ENCODE measurements around the gene ZNF319.
A peak's percentile ranks its signal among the peaks of the same experiment; 100 is the strongest.

ZNF319 gene

GRCh38 chr16:57993897-57994296 lies 6.6 kb downstream of the ZNF319 start:
- H3K4me3 ChIP-seq (ENCODE audit: low read length), result no peak overlapping the region
- H3K36me3 ChIP-seq (ENCODE audit: insufficient read depth, low read length), result peaks cover 36% of the 10 kb centered on the region
- peaks cover 2% of the 10 kb centered on the region for H3K27me3 ChIP-seq (ENCODE audit: insufficient read depth, low read length)
- H2AFZ ChIP-seq (ENCODE audit: low read depth, low read length), result no peak overlapping the region
- H3K9me3 ChIP-seq (ENCODE audit: low read length), result no peaks in the 10 kb centered on the region
- H3K4me1 ChIP-seq (ENCODE audit: insufficient read depth, low read length), result peaks cover 3% of the 10 kb centered on the region

DNA sequence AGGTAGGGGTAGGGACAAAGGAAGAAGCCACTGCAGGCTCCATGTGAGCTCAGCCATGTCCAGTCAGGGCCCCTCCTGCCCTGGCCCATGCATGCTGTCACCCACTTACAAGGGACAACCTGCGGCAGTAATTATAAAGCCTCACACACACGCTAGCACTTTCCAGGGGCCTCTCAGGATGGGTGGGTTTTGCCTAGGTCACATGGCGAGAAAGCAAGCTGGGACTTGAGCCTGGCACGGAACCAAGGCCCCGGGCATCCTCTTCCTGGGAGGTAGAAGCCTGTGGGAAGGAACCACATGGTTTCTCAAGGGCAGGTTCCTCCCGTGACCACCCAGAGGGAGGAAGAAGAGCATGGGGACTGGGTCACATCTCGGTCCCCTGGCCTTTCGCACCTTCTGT lies 7.0 kb downstream of the ZNF319 start:
- no peaks in the 10 kb centered on the region for H3K4me1 ChIP-seq (ENCODE audit: insufficient read depth, low read length)
- peaks cover 7% of the 10 kb centered on the region for H3K27me3 ChIP-seq (ENCODE audit: insufficient read depth, low read length)
- H3K9me3 ChIP-seq (ENCODE audit: low read length), result no peaks in the 10 kb centered on the region
- no peak overlapping the region for H2AFZ ChIP-seq (ENCODE audit: low read depth, low read length)
- peaks cover 36% of the 10 kb centered on the region for H3K36me3 ChIP-seq (ENCODE audit: insufficient read depth, low read length)
- H3K4me3 ChIP-seq (ENCODE audit: low read length), result no peak overlapping the region

DNA sequence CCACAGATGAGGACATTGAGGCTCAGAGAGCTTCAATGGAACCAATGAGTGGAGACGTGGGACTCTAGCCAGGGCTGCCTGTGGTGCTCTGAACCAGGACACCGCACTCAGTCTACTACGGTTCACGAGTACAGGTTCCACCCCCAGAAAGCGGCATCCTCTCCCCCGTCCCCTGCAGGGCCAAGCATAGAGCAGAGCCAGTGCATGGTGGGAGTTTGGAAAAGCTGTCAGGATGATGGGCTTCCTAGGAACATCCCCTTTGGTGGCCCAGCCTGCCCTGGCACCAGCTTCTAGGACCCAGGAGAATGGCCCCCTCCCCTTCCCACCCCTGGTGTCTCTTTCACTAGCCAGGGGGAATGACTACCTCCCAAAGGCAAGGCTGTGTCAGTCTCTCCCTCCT lies 8.4 kb downstream of the ZNF319 start:
- peaks cover 26% of the 10 kb centered on the region for H3K36me3 ChIP-seq (ENCODE audit: insufficient read depth, low read length)
- H3K9me3 ChIP-seq (ENCODE audit: low read length), result no peaks in the 10 kb centered on the region
- H3K27me3 ChIP-seq (ENCODE audit: insufficient read depth, low read length), result peaks cover 18% of the 10 kb centered on the region
- no peaks in the 10 kb centered on the region for H3K4me1 ChIP-seq (ENCODE audit: insufficient read depth, low read length)
- no peak overlapping the region for H3K4me3 ChIP-seq (ENCODE audit: low read length)
- H2AFZ ChIP-seq (ENCODE audit: low read depth, low read length), result no peak overlapping the region

GRCh38 chr16:57991551-57992059 lies 8.9 kb downstream of the ZNF319 start:
- Histone ChIP-seq H3K27me3 (ENCODE audit: insufficient read depth, low read length) (peaks cover 19% of the 10 kb centered on the region), H2AFZ (ENCODE audit: low read depth, low read length) (no peak overlapping the region), H3K9me3 (ENCODE audit: low read length) (no peaks in the 10 kb centered on the region), H3K4me3 (ENCODE audit: low read length) (no peak overlapping the region), H3K4me1 (ENCODE audit: insufficient read depth, low read length) (no peaks in the 10 kb centered on the region), H3K36me3 (ENCODE audit: insufficient read depth, low read length) (peaks cover 21% of the 10 kb centered on the region)

GRCh38 chr16:57988929-57989328 lies 11.5 kb downstream of the ZNF319 start:
- Histone ChIP-seq H2AFZ (ENCODE audit: low read depth, low read length) (no peak overlapping the region), H3K36me3 (ENCODE audit: insufficient read depth, low read length) (no peaks in the 10 kb centered on the region), H3K4me3 (ENCODE audit: low read length) (no peak overlapping the region), H3K4me1 (ENCODE audit: insufficient read depth, low read length) (peaks cover 7% of the 10 kb centered on the region), H3K9me3 (ENCODE audit: low read length) (no peaks in the 10 kb centered on the region), H3K27me3 (ENCODE audit: insufficient read depth, low read length) (peaks cover 41% of the 10 kb centered on the region)

DNA sequence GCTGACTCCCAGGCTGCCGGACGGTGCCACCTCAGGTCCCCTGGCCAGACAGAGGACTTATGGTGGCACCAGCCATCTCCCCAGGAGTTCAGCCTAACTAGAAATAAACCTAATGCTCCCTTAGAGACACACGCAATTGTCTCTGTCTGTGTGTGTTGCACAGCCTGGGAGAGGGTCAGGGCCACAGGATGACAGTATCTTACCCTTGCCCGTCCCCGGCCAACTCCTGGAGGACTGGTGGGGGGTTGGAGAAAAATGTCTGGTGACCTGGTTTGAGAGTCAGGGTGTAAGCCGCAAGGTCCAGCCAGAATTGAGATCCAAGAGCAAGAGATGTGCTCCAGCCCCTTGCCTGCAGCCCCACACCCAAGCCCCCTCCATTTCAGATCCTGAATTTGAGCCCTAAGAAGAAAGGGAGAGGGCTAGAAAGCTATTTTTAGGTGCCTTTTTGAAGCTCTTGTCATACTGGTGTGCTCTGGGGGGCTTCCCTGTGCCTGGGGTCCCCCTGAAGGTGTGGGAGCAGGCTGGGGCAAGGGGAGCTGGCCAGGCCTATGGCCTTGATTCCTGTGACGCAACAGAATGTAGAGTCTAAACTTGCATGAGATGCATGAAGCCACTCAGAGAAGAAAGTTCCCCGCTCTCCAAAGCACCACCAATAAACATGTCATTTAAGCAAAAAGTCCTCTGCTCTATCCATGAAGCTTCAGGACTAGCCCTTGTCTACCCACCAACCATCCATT lies 12.9 kb downstream of the ZNF319 start:
- Histone ChIP-seq H3K36me3 (ENCODE audit: insufficient read depth, low read length) (no peaks in the 10 kb centered on the region), H3K27me3 (ENCODE audit: insufficient read depth, low read length) (peaks cover 41% of the 10 kb centered on the region), H2AFZ (ENCODE audit: low read depth, low read length) (no peak overlapping the region), H3K4me3 (ENCODE audit: low read length) (no peak overlapping the region), H3K9me3 (ENCODE audit: low read length) (no peaks in the 10 kb centered on the region), H3K4me1 (ENCODE audit: insufficient read depth, low read length) (peaks cover 7% of the 10 kb centered on the region)

DNA sequence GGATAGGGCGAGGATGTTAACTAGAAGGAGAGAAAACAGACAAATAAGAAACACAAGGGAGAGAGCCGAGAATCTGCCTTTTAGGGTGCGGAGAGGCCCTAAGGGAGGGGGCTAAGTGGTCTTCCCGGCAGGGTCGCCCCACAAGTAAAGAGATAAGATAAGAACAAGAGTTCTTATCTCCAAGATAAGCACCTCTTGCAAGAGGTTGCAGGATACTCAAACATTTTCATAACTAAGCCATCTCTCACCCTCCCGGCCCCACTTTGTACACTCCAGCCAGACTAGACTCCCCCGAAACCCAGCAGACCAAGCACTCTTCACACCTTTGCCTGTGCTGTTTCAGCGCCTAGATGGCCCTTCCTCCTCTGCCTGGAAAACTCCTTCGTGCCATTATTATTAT lies 14.3 kb downstream of the ZNF319 start:
- Histone ChIP-seq H3K27me3 (ENCODE audit: insufficient read depth, low read length) (peaks cover 41% of the 10 kb centered on the region), H3K36me3 (ENCODE audit: insufficient read depth, low read length) (no peaks in the 10 kb centered on the region), H3K9me3 (ENCODE audit: low read length) (no peaks in the 10 kb centered on the region), H2AFZ (ENCODE audit: low read depth, low read length) (no peak overlapping the region), H3K4me3 (ENCODE audit: low read length) (no peak overlapping the region), H3K4me1 (ENCODE audit: insufficient read depth, low read length) (peaks cover 7% of the 10 kb centered on the region)

GRCh38 chr16:57985204-57986181 lies 15.0 kb downstream of the ZNF319 start:
- Histone ChIP-seq H3K4me1 (ENCODE audit: insufficient read depth, low read length) (peaks cover 7% of the 10 kb centered on the region), H3K9me3 (ENCODE audit: low read length) (no peaks in the 10 kb centered on the region), H3K36me3 (ENCODE audit: insufficient read depth, low read length) (no peaks in the 10 kb centered on the region), H3K4me3 (ENCODE audit: low read length) (peak overlapping the region; percentile 38), H3K27me3 (ENCODE audit: insufficient read depth, low read length) (peaks cover 41% of the 10 kb centered on the region), H2AFZ (ENCODE audit: low read depth, low read length) (peak overlapping the region; percentile 74)

DNA sequence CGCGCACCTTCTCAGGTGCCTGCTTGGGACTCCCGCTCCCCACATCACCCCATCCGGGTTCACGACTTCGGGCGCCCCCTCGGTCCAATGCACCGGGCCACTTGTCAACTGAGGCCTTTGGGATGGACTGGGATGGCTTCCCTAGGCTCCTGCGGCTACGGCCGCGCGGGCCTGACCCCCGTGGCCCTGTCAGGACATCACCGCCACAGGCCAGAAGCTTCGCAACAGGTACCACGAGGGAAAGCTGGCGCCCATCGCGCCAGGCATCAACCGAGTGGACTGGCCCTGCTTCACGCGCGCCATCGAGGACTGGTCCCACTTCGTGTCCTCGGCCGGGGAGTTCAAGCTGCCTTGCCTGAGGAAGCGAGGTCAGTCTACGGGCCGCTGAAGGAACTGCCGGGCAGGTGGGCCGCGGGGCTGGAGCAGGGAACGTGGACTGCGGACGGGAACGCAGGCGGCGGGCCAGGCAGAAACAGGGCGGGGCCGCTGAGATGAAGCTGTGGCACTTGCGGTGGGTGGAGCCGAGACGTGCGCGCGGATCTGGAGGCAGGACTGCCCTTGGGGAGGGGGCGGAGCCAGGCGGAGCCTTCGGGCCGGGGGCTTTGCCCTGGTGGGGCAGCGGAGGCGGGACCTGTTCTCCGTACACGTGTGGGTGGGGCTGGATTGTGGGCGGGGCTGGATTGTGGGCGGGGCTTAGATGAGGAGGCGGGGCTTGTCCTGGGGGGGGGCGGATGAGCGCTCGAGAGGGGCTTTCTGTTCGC lies 15.8 kb downstream of the ZNF319 start:
- peaks cover 8% of the 10 kb centered on the region for H3K4me1 ChIP-seq (ENCODE audit: insufficient read depth, low read length)
- H3K36me3 ChIP-seq (ENCODE audit: insufficient read depth, low read length), result no peaks in the 10 kb centered on the region
- peaks cover 41% of the 10 kb centered on the region for H3K27me3 ChIP-seq (ENCODE audit: insufficient read depth, low read length)

DNA sequence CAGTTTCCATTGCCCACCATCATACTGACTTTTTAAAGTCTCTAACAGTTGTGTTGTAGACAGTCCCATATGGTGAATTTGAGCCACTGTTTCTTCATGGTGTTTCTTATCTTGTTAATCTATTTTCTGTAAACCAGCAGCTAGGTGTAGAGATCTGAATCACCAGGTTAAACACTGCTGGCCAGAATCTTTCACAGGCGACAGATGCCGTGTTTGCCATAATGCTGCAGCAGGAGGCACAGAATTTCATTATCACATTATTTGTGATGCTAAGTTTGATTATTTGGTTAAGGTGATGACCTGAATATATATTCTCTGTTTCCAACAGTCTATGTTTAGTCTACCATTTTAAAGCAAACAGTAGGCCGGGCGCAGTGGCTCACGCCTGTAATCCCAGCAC lies 18.1 kb downstream of the ZNF319 start:
- H3K27me3 ChIP-seq (ENCODE audit: insufficient read depth, low read length), result peaks cover 31% of the 10 kb centered on the region
- H3K4me1 ChIP-seq (ENCODE audit: insufficient read depth, low read length), result peaks cover 8% of the 10 kb centered on the region
- H3K9me3 ChIP-seq (ENCODE audit: low read length), result no peaks in the 10 kb centered on the region

More for the DNA sequence above, 15.8 kb downstream of the ZNF319 start:
- Histone ChIP-seq H3K4me3 (ENCODE audit: low read length) (peak overlapping the region; percentile 38), H2AFZ (ENCODE audit: low read depth, low read length) (peak overlapping the region; percentile 74), H3K9me3 (ENCODE audit: low read length) (no peaks in the 10 kb centered on the region)

GRCh38 chr16:57981636-57982035 lies 18.8 kb downstream of the ZNF319 start:
- H3K4me1 ChIP-seq (ENCODE audit: insufficient read depth, low read length), result peaks cover 8% of the 10 kb centered on the region
- no peak overlapping the region for H3K4me3 ChIP-seq (ENCODE audit: low read length)
- H3K27me3 ChIP-seq (ENCODE audit: insufficient read depth, low read length), result peaks cover 27% of the 10 kb centered on the region
- no peak overlapping the region for H2AFZ ChIP-seq (ENCODE audit: low read depth, low read length)
- no peaks in the 10 kb centered on the region for H3K9me3 ChIP-seq (ENCODE audit: low read length)
- no peaks in the 10 kb centered on the region for H3K36me3 ChIP-seq (ENCODE audit: insufficient read depth, low read length)

More for the DNA sequence above, 18.1 kb downstream of the ZNF319 start:
- Histone ChIP-seq H3K36me3 (ENCODE audit: insufficient read depth, low read length) (no peaks in the 10 kb centered on the region), H2AFZ (ENCODE audit: low read depth, low read length) (no peak overlapping the region), H3K4me3 (ENCODE audit: low read length) (no peak overlapping the region)

GRCh38 chr16:57979006-57979585 lies 21.4 kb downstream of the ZNF319 start:
- Histone ChIP-seq H3K9me3 (ENCODE audit: low read length) (no peaks in the 10 kb centered on the region), H3K4me3 (ENCODE audit: low read length) (no peak overlapping the region), H3K36me3 (ENCODE audit: insufficient read depth, low read length) (no peaks in the 10 kb centered on the region), H3K4me1 (ENCODE audit: insufficient read depth, low read length) (peaks cover 9% of the 10 kb centered on the region), H3K27me3 (ENCODE audit: insufficient read depth, low read length) (peaks cover 7% of the 10 kb centered on the region), H2AFZ (ENCODE audit: low read depth, low read length) (no peak overlapping the region)

All from neuron (in vitro differentiated cells).